Parathyroid adenoma (tissue), 2 donors: ENCODE data around the gene RCN2.

Source experiments
- H2AFZ ChIP-seq: fragments of 300-600 bp; sonication (generic); one replicate; pipeline ENCODE4 v1.7.0; 2017; ENCODE audit warnings: antibody characterized with exemption, mild to moderate bottlenecking
- H3K27ac ChIP-seq: fragments of 300-600 bp; sonication (generic); one replicate; pipeline ENCODE4 v1.7.0; 2017
- H3K27me3 ChIP-seq: fragments of 300-600 bp; sonication (generic); one replicate; pipeline ENCODE4 v1.7.0; 2017; ENCODE audit warnings: low read length; ENCODE audit not compliant: control insufficient read depth, insufficient read depth
- H3K36me3 ChIP-seq: fragments of 300-600 bp; sonication (generic); one replicate; pipeline ENCODE4 v1.7.0; 2017; ENCODE audit warnings: low read length; ENCODE audit not compliant: control insufficient read depth, insufficient read depth
- H3K4me1 ChIP-seq: fragments of 300-600 bp; sonication (generic); one replicate; pipeline ENCODE4 v1.7.0; 2017; ENCODE audit warnings: control low read depth
- H3K4me2 ChIP-seq: fragments of 300-600 bp; sonication (generic); one replicate; pipeline ENCODE4 v1.7.0; 2017; ENCODE audit warnings: low read length
- H3K4me3 ChIP-seq: fragments of 300-600 bp; sonication (generic); one replicate; pipeline ENCODE4 v1.7.0; 2017; ENCODE audit warnings: low read depth, low read length
- H3K79me2 ChIP-seq: fragments of 300-600 bp; sonication (generic); one replicate; pipeline ENCODE4 v1.7.0; 2017; ENCODE audit warnings: control low read depth
- H3K9ac ChIP-seq: fragments of 300-600 bp; sonication (generic); one replicate; pipeline ENCODE4 v1.7.0; 2017; ENCODE audit warnings: mild to moderate bottlenecking
- H3K9me3 ChIP-seq: fragments of 300-600 bp; sonication (generic); one replicate; pipeline ENCODE4 v1.7.0; 2017; ENCODE audit warnings: low read length; ENCODE audit not compliant: control insufficient read depth
- TF ChIP-seq, protein P1 (sequence below): fragments of 300-600 bp; sonication (generic); IDR thresholded peaks from one replicate; pipeline ENCODE4 v1.7.0; 2017; ENCODE audit warnings: antibody characterized with exemption, mild to moderate bottlenecking
- donor health status: primary hyperparathyroidism.

RCN2 gene

DNA sequence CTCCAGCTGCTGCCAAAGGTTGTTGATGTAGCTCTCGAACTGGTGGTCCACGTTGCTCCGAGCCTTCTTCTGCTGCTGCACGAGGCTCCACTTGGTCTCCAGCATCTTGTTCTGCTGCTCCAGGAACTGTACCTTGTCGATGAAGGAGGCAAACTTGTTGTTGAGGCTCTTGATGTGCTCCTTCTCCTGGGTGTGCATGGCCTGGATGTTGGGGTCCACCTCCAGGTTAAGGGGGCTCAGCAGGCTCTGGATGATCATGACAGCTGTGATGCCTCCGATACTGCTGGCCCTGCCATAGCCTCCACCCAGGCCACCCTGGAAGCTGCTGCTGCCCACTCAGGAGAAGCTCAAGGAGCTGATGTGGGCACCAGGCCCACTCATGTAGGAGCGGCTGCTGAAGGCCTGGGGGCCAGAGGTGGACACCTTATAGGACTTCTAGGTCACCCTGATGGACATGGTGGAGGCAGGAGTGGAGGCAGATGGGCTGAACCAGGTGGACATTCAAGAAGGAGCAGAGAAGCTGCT lies 48.5 kb downstream of the RCN2 start:
- H3K4me1 ChIP-seq = no peaks in the 10 kb centered on the region
- no peaks in the 10 kb centered on the region for H3K79me2 ChIP-seq
- H3K36me3 ChIP-seq = no peaks in the 10 kb centered on the region
- no peak overlapping the region for H3K9ac ChIP-seq
- no peak overlapping the region for H3K4me2 ChIP-seq
- no peaks in the 10 kb centered on the region for H3K9me3 ChIP-seq
- H3K27ac ChIP-seq = no peak overlapping the region
- no peak overlapping the region for H2AFZ ChIP-seq
- H3K27me3 ChIP-seq = no peaks in the 10 kb centered on the region
- H3K4me3 ChIP-seq = no peak overlapping the region
- TF ChIP-seq, protein P1, sequence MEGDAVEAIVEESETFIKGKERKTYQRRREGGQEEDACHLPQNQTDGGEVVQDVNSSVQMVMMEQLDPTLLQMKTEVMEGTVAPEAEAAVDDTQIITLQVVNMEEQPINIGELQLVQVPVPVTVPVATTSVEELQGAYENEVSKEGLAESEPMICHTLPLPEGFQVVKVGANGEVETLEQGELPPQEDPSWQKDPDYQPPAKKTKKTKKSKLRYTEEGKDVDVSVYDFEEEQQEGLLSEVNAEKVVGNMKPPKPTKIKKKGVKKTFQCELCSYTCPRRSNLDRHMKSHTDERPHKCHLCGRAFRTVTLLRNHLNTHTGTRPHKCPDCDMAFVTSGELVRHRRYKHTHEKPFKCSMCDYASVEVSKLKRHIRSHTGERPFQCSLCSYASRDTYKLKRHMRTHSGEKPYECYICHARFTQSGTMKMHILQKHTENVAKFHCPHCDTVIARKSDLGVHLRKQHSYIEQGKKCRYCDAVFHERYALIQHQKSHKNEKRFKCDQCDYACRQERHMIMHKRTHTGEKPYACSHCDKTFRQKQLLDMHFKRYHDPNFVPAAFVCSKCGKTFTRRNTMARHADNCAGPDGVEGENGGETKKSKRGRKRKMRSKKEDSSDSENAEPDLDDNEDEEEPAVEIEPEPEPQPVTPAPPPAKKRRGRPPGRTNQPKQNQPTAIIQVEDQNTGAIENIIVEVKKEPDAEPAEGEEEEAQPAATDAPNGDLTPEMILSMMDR = no peak

DNA sequence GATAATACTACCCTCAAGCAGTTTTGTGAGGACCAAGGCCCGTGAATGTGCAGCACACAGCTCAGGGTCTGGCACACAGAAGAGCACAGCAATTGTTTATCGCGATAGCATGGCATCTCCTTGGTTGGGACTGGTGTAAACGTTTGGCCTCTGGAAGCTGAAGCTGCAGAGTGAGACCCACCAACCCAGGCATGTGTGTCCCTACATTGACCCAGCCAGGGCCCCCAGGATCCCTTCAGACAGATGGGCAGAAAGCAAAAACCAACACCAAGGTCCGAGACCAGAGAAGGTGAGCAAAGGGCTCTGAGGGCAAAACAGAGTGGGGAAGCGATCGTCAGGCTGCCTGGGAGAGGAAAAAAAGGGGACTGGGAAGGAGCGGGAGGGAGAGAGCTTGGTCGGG lies 50.8 kb downstream of the RCN2 start:
- Histone ChIP-seq H3K4me1 (no peaks in the 10 kb centered on the region), H3K9me3 (no peaks in the 10 kb centered on the region), H3K79me2 (no peaks in the 10 kb centered on the region), H3K9ac (no peak overlapping the region), H2AFZ (no peak overlapping the region), H3K4me3 (no peak overlapping the region), H3K27ac (no peak overlapping the region), H3K27me3 (no peaks in the 10 kb centered on the region), H3K36me3 (no peaks in the 10 kb centered on the region), H3K4me2 (no peak overlapping the region)
- TF ChIP-seq, protein P1 = no peak

DNA sequence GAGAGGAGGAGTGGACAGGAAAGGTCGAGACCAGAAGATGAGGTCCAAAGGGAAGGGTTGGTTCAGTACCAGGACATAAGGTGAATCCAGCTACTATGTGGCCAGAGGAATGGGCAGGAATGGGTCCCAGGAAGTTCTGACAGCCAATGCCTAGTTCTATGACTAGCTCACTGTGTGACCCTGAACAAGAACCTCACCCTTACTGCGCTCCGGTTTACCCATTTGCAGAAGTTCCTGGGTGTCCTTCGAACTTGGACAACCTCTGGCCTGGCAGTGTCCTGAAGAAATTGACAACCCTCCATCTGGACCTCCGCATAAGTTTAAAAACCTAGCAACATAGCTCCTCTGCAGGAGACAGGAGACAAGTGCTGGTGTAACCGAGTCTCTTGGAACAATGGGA lies 51.2 kb downstream of the RCN2 start:
- no peak overlapping the region for H3K4me3 ChIP-seq
- no peak overlapping the region for H3K4me2 ChIP-seq
- no peaks in the 10 kb centered on the region for H3K9me3 ChIP-seq
- no peaks in the 10 kb centered on the region for H3K36me3 ChIP-seq
- no peaks in the 10 kb centered on the region for H3K27me3 ChIP-seq
- H3K9ac ChIP-seq = no peak overlapping the region
- no peaks in the 10 kb centered on the region for H3K4me1 ChIP-seq
- TF ChIP-seq, protein P1 = no peak
- no peak overlapping the region for H3K27ac ChIP-seq
- H2AFZ ChIP-seq = no peak overlapping the region
- no peaks in the 10 kb centered on the region for H3K79me2 ChIP-seq

DNA sequence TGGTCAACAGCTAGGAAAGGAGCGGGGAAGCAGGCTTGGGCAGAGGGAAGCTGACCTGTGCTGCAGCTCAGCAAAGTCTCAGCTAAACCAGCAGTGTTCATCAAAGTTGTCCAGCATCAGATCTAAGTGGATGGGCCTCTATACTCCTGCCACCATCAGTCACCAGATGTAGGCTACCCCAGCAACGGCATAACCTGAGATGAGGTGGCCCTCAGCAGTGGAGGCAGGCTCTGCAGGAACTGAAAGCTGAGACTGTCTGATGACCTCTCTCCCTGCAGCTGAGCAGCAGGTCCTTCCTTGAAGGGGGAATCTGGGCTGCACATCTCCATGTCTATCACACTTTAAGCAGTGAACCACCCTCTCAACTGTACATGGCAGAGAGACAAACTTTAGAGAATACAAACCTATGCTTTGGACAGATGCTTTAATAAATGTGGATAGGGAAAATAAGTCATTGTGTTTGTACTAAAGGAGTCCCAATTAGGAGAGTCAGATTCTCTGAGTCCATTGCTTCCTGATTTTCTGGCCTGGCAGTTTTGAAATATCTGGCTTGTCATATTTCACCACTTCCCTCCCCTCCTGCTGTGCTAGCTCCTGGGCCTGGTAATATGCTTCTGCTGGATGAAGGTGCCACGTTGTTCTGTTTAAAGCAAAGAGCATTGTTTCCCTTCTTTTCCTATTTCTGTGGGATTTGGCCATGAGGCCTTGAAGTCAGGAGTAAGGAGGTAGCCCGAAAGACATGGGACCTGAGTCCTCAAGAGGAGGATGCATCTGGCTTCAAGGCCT lies 52.2 kb downstream of the RCN2 start:
- Histone ChIP-seq H3K27ac (no peak overlapping the region), H3K27me3 (no peaks in the 10 kb centered on the region), H3K9ac (no peak overlapping the region), H2AFZ (no peak overlapping the region), H3K9me3 (no peaks in the 10 kb centered on the region), H3K4me2 (no peak overlapping the region), H3K4me3 (no peak overlapping the region), H3K4me1 (no peaks in the 10 kb centered on the region), H3K36me3 (no peaks in the 10 kb centered on the region), H3K79me2 (no peaks in the 10 kb centered on the region)
- TF ChIP-seq, protein P1 = no peak

DNA sequence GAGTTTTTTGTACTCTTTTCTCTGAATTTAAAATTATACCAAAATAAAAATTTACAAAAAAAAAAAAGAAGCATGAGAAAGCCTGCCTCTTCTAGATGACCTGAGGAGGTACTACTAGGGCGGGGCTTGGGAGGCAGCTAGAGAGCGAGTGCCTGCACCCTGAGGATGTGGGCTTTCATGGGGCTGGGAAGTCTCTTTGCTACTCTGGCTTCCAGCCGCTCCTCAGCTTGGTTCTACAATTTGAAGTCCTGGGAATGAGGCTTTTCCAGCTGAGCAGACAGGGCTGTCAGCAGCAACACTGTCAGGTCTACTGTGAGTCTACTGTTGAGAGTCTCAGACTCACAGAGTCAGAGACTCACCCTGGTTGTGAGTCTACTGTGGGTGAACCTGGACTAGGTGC lies 55.2 kb downstream of the RCN2 start:
- no peak overlapping the region for H3K27ac ChIP-seq

More for the DNA sequence above, 55.2 kb downstream of the RCN2 start:
- Histone ChIP-seq H3K4me1 (no peaks in the 10 kb centered on the region), H3K9me3 (no peaks in the 10 kb centered on the region), H3K4me3 (no peak overlapping the region), H3K27me3 (no peaks in the 10 kb centered on the region), H3K4me2 (no peak overlapping the region), H2AFZ (no peak overlapping the region), H3K36me3 (no peaks in the 10 kb centered on the region), H3K79me2 (no peaks in the 10 kb centered on the region), H3K9ac (no peak overlapping the region)
- TF ChIP-seq, protein P1 = no peak
